ENCODE measurements around the gene EML1.

GRCh38 chr14:99924379-99924778, 131.2 kb downstream of the EML1 start:
- TF ChIP-seq CTCF (IDR thresholded peaks at IDR 0.05; ENCODE audit: low read depth, low read length) (no peak), POLR2A (IDR thresholded peaks at IDR 0.05; ENCODE audit: extremely low read depth, insufficient read length) (no peak)

Measured in NB4 (cell line).